Neuron (in vitro differentiated cells): Measurements from ENCODE around the gene C5orf15.
"Not testable (repeated sequence)": the region's sequence is repeated elsewhere in the genome, so short reads cannot be mapped to it uniquely, and the experiment has no call there.

Source experiments
- H2AFZ ChIP-seq: one replicate; pipeline ENCODE4 v1.6.1; 2013; ENCODE audit warnings: low read depth, mild to moderate bottlenecking, inconsistent platforms, low read length, moderate library complexity
- H3K27me3 ChIP-seq: one replicate; pipeline ENCODE4 v1.6.1; 2013; ENCODE audit warnings: low read length; ENCODE audit not compliant: insufficient read depth
- H3K36me3 ChIP-seq: one replicate; pipeline ENCODE4 v1.6.1; 2013; ENCODE audit warnings: low read length; ENCODE audit not compliant: insufficient read depth
- H3K4me1 ChIP-seq: one replicate; pipeline ENCODE4 v1.6.1; 2013; ENCODE audit warnings: low read length; ENCODE audit not compliant: insufficient read depth
- H3K4me3 ChIP-seq: 2 replicates; pipeline ENCODE4 v1.5.1; 2013; ENCODE audit warnings: mild to moderate bottlenecking, low read length, moderate library complexity
- H3K9me3 ChIP-seq: one replicate; pipeline ENCODE4 v1.6.1; 2013; ENCODE audit warnings: low read length

The C5orf15 gene

GRCh38 chr5:133985540-133986180, 17.2 kb upstream of the C5orf15 start:
- no peak overlapping the region for H2AFZ ChIP-seq
- peaks cover 68% of the 10 kb centered on the region for H3K36me3 ChIP-seq
- no peaks in the 10 kb centered on the region for H3K27me3 ChIP-seq
- no peaks in the 10 kb centered on the region for H3K4me1 ChIP-seq
- H3K4me3 ChIP-seq: no peak overlapping the region
- H3K9me3 ChIP-seq: no peaks in the 10 kb centered on the region

GRCh38 chr5:133983674-133984073, 15.2 kb upstream of the C5orf15 start:
- Histone ChIP-seq H3K27me3 (no peaks in the 10 kb centered on the region), H2AFZ (no peak overlapping the region), H3K4me3 (no peak overlapping the region), H3K9me3 (no peaks in the 10 kb centered on the region), H3K36me3 (peaks cover 58% of the 10 kb centered on the region), H3K4me1 (no peaks in the 10 kb centered on the region)

GRCh38 chr5:133981714-133982113, 13.3 kb upstream of the C5orf15 start:
- Histone ChIP-seq H3K36me3 (peaks cover 50% of the 10 kb centered on the region), H2AFZ (no peak overlapping the region), H3K27me3 (no peaks in the 10 kb centered on the region), H3K4me1 (no peaks in the 10 kb centered on the region), H3K9me3 (no peaks in the 10 kb centered on the region), H3K4me3 (no peak overlapping the region)

- Histone ChIP-seq H2AFZ (no peak overlapping the region), H3K36me3 (peaks cover 47% of the 10 kb centered on the region), H3K4me3 (no peak overlapping the region), H3K27me3 (no peaks in the 10 kb centered on the region), H3K4me1 (no peaks in the 10 kb centered on the region), H3K9me3 (no peaks in the 10 kb centered on the region)
Observed at GRCh38 chr5:133980652-133981051, 12.2 kb upstream of the C5orf15 start.

- Histone ChIP-seq H3K9me3 (no peaks in the 10 kb centered on the region), H3K4me1 (no peaks in the 10 kb centered on the region), H3K4me3 (no peak overlapping the region), H2AFZ (no peak overlapping the region), H3K27me3 (no peaks in the 10 kb centered on the region), H3K36me3 (peaks cover 48% of the 10 kb centered on the region)
Observed at GRCh38 chr5:133978943-133979342, 10.5 kb upstream of the C5orf15 start.

GRCh38 chr5:133977858-133978257, 9.4 kb upstream of the C5orf15 start:
- H3K9me3 ChIP-seq: no peaks in the 10 kb centered on the region
- no peaks in the 10 kb centered on the region for H3K4me1 ChIP-seq
- no peak overlapping the region for H3K4me3 ChIP-seq
- no peak overlapping the region for H2AFZ ChIP-seq
- H3K27me3 ChIP-seq: no peaks in the 10 kb centered on the region
- H3K36me3 ChIP-seq: peaks cover 53% of the 10 kb centered on the region

GRCh38 chr5:133977161-133977787, 8.8 kb upstream of the C5orf15 start:
- Histone ChIP-seq H3K9me3 (no peaks in the 10 kb centered on the region), H3K4me1 (no peaks in the 10 kb centered on the region), H3K36me3 (peaks cover 53% of the 10 kb centered on the region), H3K27me3 (no peaks in the 10 kb centered on the region), H2AFZ (no peak overlapping the region), H3K4me3 (no peak overlapping the region)

GRCh38 chr5:133975546-133975945, 7.1 kb upstream of the C5orf15 start:
- H3K4me3 ChIP-seq, H3K9me3 ChIP-seq, H2AFZ ChIP-seq, H3K4me1 ChIP-seq, H3K27me3 ChIP-seq: not testable (repeated sequence)
- peaks cover 48% of the 10 kb centered on the region for H3K36me3 ChIP-seq

- Histone ChIP-seq H3K4me1 (no peaks in the 10 kb centered on the region), H3K36me3 (peaks cover 48% of the 10 kb centered on the region), H3K9me3 (no peaks in the 10 kb centered on the region), H3K4me3 (no peak overlapping the region), H3K27me3 (no peaks in the 10 kb centered on the region), H2AFZ (no peak overlapping the region)
Observed at GRCh38 chr5:133974142-133974541, 5.7 kb upstream of the C5orf15 start.

GRCh38 chr5:133970325-133970909, 2.0 kb upstream of the C5orf15 start:
- Histone ChIP-seq H2AFZ (no peak overlapping the region), H3K4me1 (peaks cover 12% of the 10 kb centered on the region), H3K4me3 (no peak overlapping the region), H3K9me3 (no peaks in the 10 kb centered on the region), H3K27me3 (no peaks in the 10 kb centered on the region), H3K36me3 (peaks cover 33% of the 10 kb centered on the region)

- no peaks in the 10 kb centered on the region for H3K9me3 ChIP-seq
- H2AFZ ChIP-seq: no peak overlapping the region
- H3K27me3 ChIP-seq: no peaks in the 10 kb centered on the region
- H3K4me3 ChIP-seq: no peak overlapping the region
- peaks cover 32% of the 10 kb centered on the region for H3K36me3 ChIP-seq
- H3K4me1 ChIP-seq: peaks cover 12% of the 10 kb centered on the region
Observed at GRCh38 chr5:133969654-133970324, 1.4 kb upstream of the C5orf15 start.

GRCh38 chr5:133967698-133968203, 674 bp downstream of the C5orf15 start:
- no peaks in the 10 kb centered on the region for H3K27me3 ChIP-seq
- peaks cover 12% of the 10 kb centered on the region for H3K4me1 ChIP-seq
- H2AFZ ChIP-seq: peak overlapping the region; percentile 45
- no peaks in the 10 kb centered on the region for H3K9me3 ChIP-seq
- H3K4me3 ChIP-seq: peak overlapping the region; percentile 88
- H3K36me3 ChIP-seq: peaks cover 13% of the 10 kb centered on the region

GRCh38 chr5:133967124-133967523, 1.3 kb downstream of the C5orf15 start:
- peaks cover 12% of the 10 kb centered on the region for H3K36me3 ChIP-seq
- H3K27me3 ChIP-seq: no peaks in the 10 kb centered on the region
- H3K4me3 ChIP-seq: peak overlapping the region; percentile 88

More at GRCh38 chr5:133967124-133967523, 1.3 kb downstream of the C5orf15 start:
- Histone ChIP-seq H2AFZ (no peak overlapping the region), H3K9me3 (no peaks in the 10 kb centered on the region), H3K4me1 (peaks cover 12% of the 10 kb centered on the region)
